HEK293T (cell line): ENCODE data around the gene CRHR1.

ENCODE experiments used
- CTCF ChIA-PET: fragments of 350-600 bp; formaldehyde crosslinking; extraction: SDS; loops from one replicate; lab custom pipeline; 2021; ENCODE audit warnings: antibody characterized with exemption, inconsistent platforms; lab: Yijun Ruan, JAX
- POLR2A ChIA-PET: fragments of 350-600 bp; formaldehyde crosslinking; extraction: SDS; loops from one replicate; lab custom pipeline; 2020; ENCODE audit warnings: antibody characterized with exemption, inconsistent platforms; lab: Yijun Ruan, JAX
- DNase-seq: peaks from one replicate; pipeline ENCODE4 v3.0.0; 2012; ENCODE audit warnings: mixed read lengths; ENCODE audit errors: extremely low spot score
- ARNT ChIP-seq: fragments of 450-650 bp; IDR thresholded peaks from 2 replicates; pipeline ENCODE4 v1.6.1; 2017; ENCODE audit warnings: mild to moderate bottlenecking
- BHLHE40 ChIP-seq: fragments of 450-650 bp; IDR thresholded peaks from 2 replicates; pipeline ENCODE4 v1.6.1; 2016; ENCODE audit warnings: mild to moderate bottlenecking, moderate library complexity, borderline replicate concordance
- CTBP1 ChIP-seq: fragments of 450-650 bp; IDR thresholded peaks from 2 replicates; pipeline ENCODE4 v1.6.1; 2016; ENCODE audit warnings: borderline replicate concordance
- ELF4 ChIP-seq: fragments of 450-650 bp; IDR thresholded peaks from 2 replicates; pipeline ENCODE4 v1.6.1; 2017; ENCODE audit warnings: antibody characterized with exemption
- FOXA1 ChIP-seq: fragments of 450-650 bp; IDR thresholded peaks from 2 replicates; pipeline ENCODE4 v1.6.1; 2016; ENCODE audit warnings: mild to moderate bottlenecking
- FOXK2 ChIP-seq: fragments of 450-650 bp; IDR thresholded peaks from 2 replicates; pipeline ENCODE4 v1.6.1; 2016; ENCODE audit warnings: mild to moderate bottlenecking
- FOXM1 ChIP-seq: fragments of 450-650 bp; IDR thresholded peaks from 2 replicates; pipeline ENCODE4 v1.6.1; 2017; ENCODE audit warnings: mild to moderate bottlenecking, borderline replicate concordance
- HDGF ChIP-seq: fragments of 450-650 bp; IDR thresholded peaks from 2 replicates; pipeline ENCODE4 v1.6.1; 2017; ENCODE audit warnings: antibody characterized with exemption, borderline replicate concordance
- L3MBTL2 ChIP-seq: fragments of 450-650 bp; conservative IDR thresholded peaks from 2 replicates; pipeline ENCODE4 v1.6.1; 2016; ENCODE audit warnings: mild to moderate bottlenecking
- LEF1 ChIP-seq: fragments of 450-650 bp; IDR thresholded peaks from 2 replicates; pipeline ENCODE4 v1.6.1; 2017; ENCODE audit warnings: mild to moderate bottlenecking, borderline replicate concordance
- NFRKB ChIP-seq: fragments of 450-650 bp; IDR thresholded peaks from 2 replicates; pipeline ENCODE4 v1.6.1; 2016; ENCODE audit warnings: mild to moderate bottlenecking, moderate library complexity
- PKNOX1 ChIP-seq: fragments of 450-650 bp; IDR thresholded peaks from 2 replicates; pipeline ENCODE4 v1.6.1; 2016
- SP1 ChIP-seq: fragments of 450-650 bp; IDR thresholded peaks from 2 replicates; pipeline ENCODE4 v1.6.1; 2017
- SUZ12 ChIP-seq: fragments of 450-650 bp; IDR thresholded peaks from 2 replicates; pipeline ENCODE4 v1.6.1; 2016; ENCODE audit warnings: mild to moderate bottlenecking
- TARDBP ChIP-seq: fragments of 450-650 bp; IDR thresholded peaks from 2 replicates; pipeline ENCODE4 v1.6.1; 2016
- ZNF384 ChIP-seq: fragments of 450-650 bp; IDR thresholded peaks from 2 replicates; pipeline ENCODE4 v1.6.1; 2016

The CRHR1 gene

GRCh38 chr17:45847747-45848146, 63.6 kb downstream of the CRHR1 start:
- CTCF ChIA-PET = no interaction called here
- no peak for DNase-seq
- POLR2A ChIA-PET = no interaction called here
- TF ChIP-seq ELF4 (no peak), TARDBP (no peak), NFRKB (no peak), ZNF384 (no peak), ARNT (no peak), PKNOX1 (no peak), FOXK2 (no peak), FOXM1 (no peak), CTBP1 (no peak), L3MBTL2 (no peak), SUZ12 (no peak), BHLHE40 (no peak), SP1 (no peak), LEF1 (no peak), FOXA1 (no peak), HDGF (no peak)

GRCh38 chr17:45848405-45848804, 64.3 kb downstream of the CRHR1 start:
- no peak for TF ChIP-seq PKNOX1
- TF ChIP-seq CTBP1 = no peak
- TF ChIP-seq NFRKB = no peak
- no peak for TF ChIP-seq ARNT
- TF ChIP-seq ELF4 = no peak
- no peak for TF ChIP-seq ZNF384
- TF ChIP-seq LEF1 = no peak
- no peak for TF ChIP-seq SUZ12
- TF ChIP-seq FOXK2 = no peak
- TF ChIP-seq BHLHE40 = no peak
- no peak for TF ChIP-seq SP1
- no peak for TF ChIP-seq FOXA1
- no peak for TF ChIP-seq HDGF
- no peak for TF ChIP-seq FOXM1
- no peak for TF ChIP-seq TARDBP
- TF ChIP-seq L3MBTL2 = no peak
- ChIA-PET POLR2A (no interaction called here), CTCF (interaction anchor here (1.0 to 2.1 kb wide), 2 partner anchors 17 to 200 kb away, joined by 3 to 6 read pairs; no protein-coding TSS in a partner anchor)
- DNase-seq = no peak

GRCh38 chr17:45848868-45849535, 64.9 kb downstream of the CRHR1 start:
- no peak for DNase-seq
- CTCF ChIA-PET = interaction anchor here (1.0 to 2.1 kb wide), 3 partner anchors 17 to 209 kb away, joined by 3 to 6 read pairs (median 4); no protein-coding TSS in a partner anchor
- no peak for TF ChIP-seq PKNOX1
- no peak for TF ChIP-seq FOXK2
- TF ChIP-seq CTBP1 = no peak
- no peak for TF ChIP-seq ELF4
- no peak for TF ChIP-seq BHLHE40
- no peak for TF ChIP-seq L3MBTL2
- POLR2A ChIA-PET = interaction anchor here (0.6 kb wide), 1 partner anchor 720 kb away, joined by 3 read pairs; no protein-coding TSS in a partner anchor

GRCh38 chr17:45849536-45849990, 65.4 kb downstream of the CRHR1 start:
- ChIA-PET POLR2A (interaction anchor here (0.6 kb wide), 1 partner anchor 720 kb away, joined by 3 read pairs; no protein-coding TSS in a partner anchor), CTCF (interaction anchor here (0.5 to 2.1 kb wide), 4 partner anchors 18 to 209 kb away, joined by 3 to 6 read pairs (median 4); no protein-coding TSS in a partner anchor)
- no peak for DNase-seq
- TF ChIP-seq CTBP1 (no peak), SUZ12 (no peak), NFRKB (no peak), ZNF384 (no peak), SP1 (no peak), PKNOX1 (no peak)

- ChIA-PET CTCF (interaction anchor here (0.5 to 2.1 kb wide), 3 partner anchors 18 to 210 kb away, joined by 3 to 6 read pairs (median 4); no protein-coding TSS in a partner anchor), POLR2A (no interaction called here)
- no peak for DNase-seq
Measured at GRCh38 chr17:45850011-45850410, 65.9 kb downstream of the CRHR1 start.

More at GRCh38 chr17:45850011-45850410, 65.9 kb downstream of the CRHR1 start:
- TF ChIP-seq ZNF384 (no peak), FOXA1 (no peak), SUZ12 (no peak), FOXM1 (no peak), BHLHE40 (no peak), HDGF (no peak), TARDBP (no peak), CTBP1 (no peak), ELF4 (no peak), SP1 (no peak), L3MBTL2 (no peak), LEF1 (no peak), NFRKB (no peak)
